K562 (cell line): Measurements from ENCODE around the gene DNASE1L2. TPM values are rescaled to one million over a fixed set of nuclear protein-coding genes. Genes with fewer than 3 reads are reported as not detected.
"Not testable (repeated sequence)": the region's sequence is repeated elsewhere in the genome, so short reads cannot be mapped to it uniquely, and the experiment has no call there.

Source experiments
- ATAC-seq: fragments of 200-7000 bp; cut with Tn5 transposase; 3 replicates; pipeline ENCODE4 v1.9.1; 2020; ENCODE audit warnings: moderate library complexity
- BruUV-seq: library from RNA; stranded (reverse); fragments of 400-500 nt; replicated peaks from 2 replicates; lab custom pipeline; 2021; lab: Mats Ljungman, UMichigan
- CTCF ChIA-PET: fragments of 300-600 bp; formaldehyde crosslinking; extraction: SDS; loops from one replicate; lab custom pipeline; 2021; ENCODE audit warnings: low intra/inter-chr PET ratio; lab: Yijun Ruan, JAX
- POLR2A ChIA-PET: fragments of 300-600, 350-650 bp; sonication (Branson Sonifier 250); formaldehyde crosslinking; extraction: SDS; loops from one replicate; lab custom pipeline; 2021; ENCODE audit warnings: antibody characterized with exemption, inconsistent platforms; lab: Yijun Ruan, JAX
- DNase-seq, 4 experiments: peaks; one replicate each; pipeline versions ENCODE4 v3.0.0 to v3.0.0-alpha.2; 2011 to 2018; ENCODE audit warnings: low spot score in 3 of 4, mixed read lengths in 3 of 4; ENCODE audit errors: extremely low read depth in 1 of 4
- FAIRE-seq: peaks from 2 replicates; lab custom pipeline; 2011; peaks lifted over from hg19 to GRCh38; lab: Jason Lieb, UNC
- H2AFZ ChIP-seq: 2 replicates; pipeline ENCODE4 v1.6.0; 2011; ENCODE audit warnings: low read depth, low read length, control low read depth, inconsistent platforms
- H3K27ac ChIP-seq: fragments of 200-600 bp; 3 replicates; pipeline ENCODE4 v1.8.0; 2011; ENCODE audit warnings: low read depth, mild to moderate bottlenecking, control low read depth, inconsistent platforms, low read length, moderate library complexity, mixed read lengths; ENCODE audit errors: extremely low read depth
- H3K27me3 ChIP-seq, 2 experiments: fragments of 300-600 bp in 1 of 2; 2 replicates in 1 of 2; 3 replicates in 1 of 2; pipeline versions ENCODE4 v1.6.0 to v1.8.0; 2011; ENCODE audit warnings: inconsistent platforms in 2 of 2, low read length in 2 of 2, mild to moderate bottlenecking in 1 of 2, mixed read lengths in 1 of 2, moderate library complexity in 1 of 2; ENCODE audit not compliant: control insufficient read depth in 2 of 2, insufficient read depth in 2 of 2
- H3K36me3 ChIP-seq: fragments of 300-600 bp; 3 replicates; pipeline ENCODE4 v1.8.0; 2011; ENCODE audit warnings: mild to moderate bottlenecking, low read length, inconsistent platforms; ENCODE audit not compliant: control insufficient read depth, insufficient read depth
- H3K4me1 ChIP-seq, 2 experiments: fragments of 200-600 bp in 1 of 2; replicated peaks in 1 of 2; 2 replicates in 1 of 2; 3 replicates in 1 of 2; pipeline versions ENCODE4 v1.5.1 to v1.8.0; 2011; ENCODE audit warnings: inconsistent platforms in 2 of 2, low read length in 2 of 2, mild to moderate bottlenecking in 1 of 2, mixed read lengths in 1 of 2, moderate library complexity in 1 of 2; ENCODE audit not compliant: control insufficient read depth in 2 of 2, insufficient read depth in 2 of 2
- H3K4me2 ChIP-seq: 2 replicates; pipeline ENCODE4 v1.6.1; 2011; ENCODE audit warnings: low read length, control low read depth, inconsistent platforms, mixed read lengths; ENCODE audit not compliant: insufficient read depth
- H3K4me3 ChIP-seq: fragments of 200-600 bp; sonication (generic), shearing (Covaris generic); 2 replicates; pipeline ENCODE4 v1.5.1; 2016; ENCODE audit warnings: control low read depth, inconsistent platforms
- H3K79me2 ChIP-seq: fragments of 200-600 bp; 3 replicates; pipeline ENCODE4 v1.8.0; 2011; ENCODE audit warnings: low read length, inconsistent platforms; ENCODE audit not compliant: control insufficient read depth, insufficient read depth
- H3K9ac ChIP-seq, 2 experiments: 2 replicates each; pipeline versions ENCODE4 v1.6.0 to v1.6.1; 2011; ENCODE audit warnings: low read depth in 2 of 2, low read length in 2 of 2, control low read depth in 1 of 2, inconsistent platforms in 1 of 2, mild to moderate bottlenecking in 1 of 2, mixed read lengths in 1 of 2; ENCODE audit not compliant: insufficient read depth in 1 of 2
- H3K9me1 ChIP-seq: one replicate; pipeline ENCODE4 v1.6.0; 2011; ENCODE audit warnings: inconsistent platforms, mild to moderate bottlenecking, low read length, moderate library complexity; ENCODE audit not compliant: control insufficient read depth, insufficient read depth
- H3K9me3 ChIP-seq: replicated peaks from 2 replicates; pipeline ENCODE4 v1.5.1; 2011; ENCODE audit warnings: low read depth, low read length, inconsistent platforms; ENCODE audit not compliant: control insufficient read depth, insufficient read depth
- H4K20me1 ChIP-seq: replicated peaks from 2 replicates; pipeline ENCODE4 v1.6.1; 2011; ENCODE audit warnings: low read length, inconsistent platforms, mixed read lengths; ENCODE audit not compliant: control insufficient read depth, insufficient read depth
- EGR1 ChIP-seq: fragments of 450-650 bp; conservative IDR thresholded peaks from 2 replicates; pipeline ENCODE4 v1.6.1; 2017; ENCODE audit warnings: mild to moderate bottlenecking
- RNF2 ChIP-seq: sonication (generic); IDR thresholded peaks from 2 replicates; pipeline ENCODE4 v1.6.1; 2016
- SIN3A ChIP-seq, 2 experiments: fragments of 150-350 bp in 1 of 2; IDR thresholded peaks; 2 replicates each; pipeline ENCODE4 v1.6.1; 2011 to 2016; ENCODE audit warnings: borderline replicate concordance in 2 of 2, low read depth in 2 of 2, low read length in 2 of 2, mild to moderate bottlenecking in 2 of 2, moderate library complexity in 2 of 2; ENCODE audit not compliant: control insufficient read depth in 1 of 2
- THRB ChIP-seq: fragments of 450-650 bp; formaldehyde crosslinking; conservative IDR thresholded peaks from 2 replicates; pipeline ENCODE4 v1.4.0; 2022; ENCODE audit warnings: mild to moderate bottlenecking, missing genetic modification characterization
- WGBS: fragments of 100-300 bp; shearing (Covaris generic); methylation state at CpG from one replicate; pipeline ENCODE4 v1.1.6; 2016; ENCODE audit warnings: low coverage, mixed read lengths; ENCODE audit not compliant: insufficient coverage; ENCODE audit errors: missing lambda C conversion rate; 5-methylcytosine and 5-hydroxymethylcytosine counted together
- in situ Hi-C: fragments of 300-500 bp; cut with MboI; formaldehyde crosslinking; loops from 4 replicates; pipeline ENCODE4 v1.15.0; 2018; ENCODE audit warnings: inconsistent platforms, mixed read lengths
- intact Hi-C: fragments of 100-400 bp; cut with micrococcal nuclease; formaldehyde crosslinking; loops from 2 replicates; pipeline ENCODE4 v1.14.2; 2022
- polyA plus RNA-seq, 8 experiments: library from polyadenylated mRNA; depleted of rRNA in 4 of 8; stranded (reverse) in 5 of 8; unstranded in 3 of 8; fragments of >200 nt; fragmentation: Nextera tagmentation in 2 of 8; fragmentation: Illumina TruSeq in 1 of 8; extraction: Ambion mirVana in 2 of 8; extraction: Trizol in 1 of 8; gene quantifications; 2 replicates each; pipeline versions ENCODE4 v1.2.1 to v1.2.3, GENCODE V29; 2011 to 2014; ENCODE audit warnings: inconsistent platforms in 1 of 8, missing spikeins in 1 of 8
- total RNA-seq, 7 experiments: library from RNA; depleted of rRNA in 6 of 7; stranded (reverse); fragments of >200 nt in 6 of 7; fragmentation: Illumina TruSeq in 2 of 7; extraction: Trizol in 2 of 7; gene quantifications; 2 replicates each; pipeline versions ENCODE4 v1.2.1 to v1.2.3, GENCODE V29; 2011 to 2021; ENCODE audit warnings: low replicate concordance in 1 of 7

The DNASE1L2 gene
- total and polyA plus RNA-seq, 9 of the 15 experiments (the other 6 are each of a cell fraction or from before 2014, with no cell fraction given): 0.08 to 2.7 (median 1.7) TPM; not detected in 1

- in situ Hi-C loops, H3K9me3 ChIP-seq, H3K4me2 ChIP-seq, ATAC-seq, H3K9me1 ChIP-seq, H3K4me3 ChIP-seq, H4K20me1 ChIP-seq, H2AFZ ChIP-seq, DNase-seq, BruUV-seq, H3K27ac ChIP-seq, intact Hi-C loops, H3K27me3 ChIP-seq, FAIRE-seq: not testable (repeated sequence)
- WGBS: 78% methylated on average over 6 of the region's 8 CpGs
- Histone ChIP-seq H3K36me3 (peaks cover 17% of the 10 kb centered on the region; the same call in 1 of the 3 replicates), H3K9ac (peak overlapping the region in 1 of 2 experiments; percentile 37; a peak in 1 of 4 replicates), H3K79me2 (peaks cover 32% of the 10 kb centered on the region), H3K4me1 (peaks cover 9 to 53% of the 10 kb centered on the region in 2 experiments; a peak in 3 of 5 replicates)
- CTCF ChIA-PET: interaction anchor here (0.6 kb wide), 1 partner anchor 795 kb away, joined by 3 read pairs; no protein-coding TSS in a partner anchor
- POLR2A ChIA-PET: interaction anchor here (0.9 to 1.2 kb wide), 4 partner anchors 9 to 48 kb away, joined by 3 to 8 read pairs (median 4); partner anchors contain the start of gene TRAF7
Measured at GRCh38 chr16:2203119-2203688, 33.0 kb upstream of the DNASE1L2 start.

- POLR2A ChIA-PET: interaction anchor here (0.5 to 1.4 kb wide), 5 partner anchors 10 to 71 kb away, joined by 3 to 15 read pairs (median 3); partner anchors contain the start of gene TRAF7
- Histone ChIP-seq H3K4me3 (peak overlapping the region; percentile 84), H3K79me2 (peaks cover 34% of the 10 kb centered on the region), H3K4me2 (peak overlapping the region; percentile 92), H3K9ac (peak overlapping the region; percentile 92 to 96), H3K36me3 (peaks cover 30% of the 10 kb centered on the region; the same call in 1 of the 3 replicates), H4K20me1 (no peaks in the 10 kb centered on the region; the same call in 1 of the 2 replicates), H2AFZ (peak overlapping the region; percentile 100), H3K9me1 (no peaks in the 10 kb centered on the region), H3K9me3 (no peaks in the 10 kb centered on the region), H3K27me3 (no peaks in the 10 kb centered on the region), H3K4me1 (peaks cover 9 to 57% of the 10 kb centered on the region in 2 experiments; a peak in 4 of 5 replicates), H3K27ac (peak overlapping the region; percentile 93)
- DNase-seq: peak; percentile 42 to 53 (median 42)
- intact Hi-C loops: no loop called here
- CTCF ChIA-PET: no interaction called here
- FAIRE-seq: peak; percentile 56
- in situ Hi-C loops: no loop called here
- WGBS: 51% methylated on average over 9 of the region's 13 CpGs
- ATAC-seq: peak; percentile 8
- TSS peak; percentile 81 for BruUV-seq
- TF ChIP-seq EGR1 (0 out of 2 replicates have a peak, but pooled peaks have one; percentile 25), SIN3A (IDR thresholded peaks at IDR 0.05; ENCODE audit: borderline replicate concordance in 2 of 2, control insufficient read depth in 1 of 2, low read depth in 2 of 2, low read length in 2 of 2) (no peak), THRB (CRISPR knock-in tag) (no peak), RNF2 (no peak)
Measured at GRCh38 chr16:2204416-2205103, 31.7 kb upstream of the DNASE1L2 start.
